ENCODE measurements around the gene TRIO. TPM values are rescaled to one million over a fixed set of nuclear protein-coding genes. Genes with fewer than 3 reads are reported as not detected.
A peak's percentile ranks its signal among the peaks of the same experiment; 100 is the strongest.

The TRIO gene
- total RNA-seq, 1 donor from 2014 or later = 148 TPM

DNA sequence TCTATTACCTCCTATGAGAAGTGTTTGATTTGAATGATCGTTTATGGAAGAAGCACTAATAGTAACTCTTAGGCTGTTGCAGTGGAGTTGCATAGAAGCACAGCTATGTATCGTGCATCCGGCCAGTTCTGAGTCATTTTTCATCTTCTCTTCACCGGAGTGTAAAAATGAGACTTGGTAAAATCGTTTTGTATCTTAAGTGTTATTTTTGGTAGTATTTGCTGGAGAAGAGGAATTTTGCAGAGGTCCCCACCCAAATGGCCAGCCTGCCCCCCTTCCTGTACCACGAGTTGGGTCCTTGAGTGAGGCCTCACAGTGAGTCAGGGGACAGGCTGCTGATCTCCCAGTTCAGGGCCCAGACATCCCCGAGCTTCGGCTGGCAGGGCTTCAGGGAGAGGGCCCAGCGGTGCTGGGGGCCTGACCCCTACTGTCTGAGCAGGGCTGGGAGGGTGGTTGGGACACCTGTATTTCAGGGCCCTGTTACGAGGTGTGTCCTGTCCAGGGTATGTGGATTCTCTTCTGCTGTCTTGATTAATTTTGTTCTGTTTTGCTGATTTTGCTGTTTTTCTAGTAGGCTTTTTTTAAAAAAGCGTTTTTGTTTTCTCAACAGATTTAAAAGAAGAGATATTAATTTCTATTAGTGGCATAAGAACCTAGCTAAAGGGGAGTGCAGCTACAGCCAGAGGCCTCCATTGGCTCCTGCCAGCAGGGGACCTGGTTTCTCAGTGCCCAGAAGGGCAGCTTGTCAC, 210.8 kb downstream of the TRIO start:
- DNase-seq = no peak
- H3K36me3 ChIP-seq = peaks cover 13% of the 10 kb centered on the region
- intact Hi-C loops (cut with DNase I) = no loop called here

DNA sequence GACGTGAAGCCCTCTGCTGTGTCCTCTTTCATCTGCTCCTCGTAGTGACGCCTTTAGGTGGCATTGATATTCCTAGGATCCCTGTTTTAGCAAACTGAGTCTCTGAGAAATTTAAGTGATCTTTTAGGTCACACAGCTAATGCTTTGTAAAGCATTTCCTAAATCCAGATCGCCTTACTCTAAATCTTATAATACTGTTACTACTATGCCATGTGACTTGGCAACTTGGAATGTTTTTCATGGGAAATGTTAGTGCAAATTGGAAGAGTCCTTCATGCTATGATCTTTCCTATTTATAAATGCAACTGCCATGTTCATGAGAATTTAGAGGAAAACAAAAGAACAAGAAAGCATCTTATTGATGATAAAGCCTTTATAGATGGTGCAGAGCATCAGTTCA, 212.2 kb downstream of the TRIO start:
- Histone ChIP-seq H3K36me3 (peaks cover 28% of the 10 kb centered on the region), H3K27ac (no peak overlapping the region), H3K27me3 (no peaks in the 10 kb centered on the region), H3K4me3 (no peak overlapping the region), H3K4me1 (peaks cover 3% of the 10 kb centered on the region), H3K9me3 (no peaks in the 10 kb centered on the region)
- TF ChIP-seq, protein P1, sequence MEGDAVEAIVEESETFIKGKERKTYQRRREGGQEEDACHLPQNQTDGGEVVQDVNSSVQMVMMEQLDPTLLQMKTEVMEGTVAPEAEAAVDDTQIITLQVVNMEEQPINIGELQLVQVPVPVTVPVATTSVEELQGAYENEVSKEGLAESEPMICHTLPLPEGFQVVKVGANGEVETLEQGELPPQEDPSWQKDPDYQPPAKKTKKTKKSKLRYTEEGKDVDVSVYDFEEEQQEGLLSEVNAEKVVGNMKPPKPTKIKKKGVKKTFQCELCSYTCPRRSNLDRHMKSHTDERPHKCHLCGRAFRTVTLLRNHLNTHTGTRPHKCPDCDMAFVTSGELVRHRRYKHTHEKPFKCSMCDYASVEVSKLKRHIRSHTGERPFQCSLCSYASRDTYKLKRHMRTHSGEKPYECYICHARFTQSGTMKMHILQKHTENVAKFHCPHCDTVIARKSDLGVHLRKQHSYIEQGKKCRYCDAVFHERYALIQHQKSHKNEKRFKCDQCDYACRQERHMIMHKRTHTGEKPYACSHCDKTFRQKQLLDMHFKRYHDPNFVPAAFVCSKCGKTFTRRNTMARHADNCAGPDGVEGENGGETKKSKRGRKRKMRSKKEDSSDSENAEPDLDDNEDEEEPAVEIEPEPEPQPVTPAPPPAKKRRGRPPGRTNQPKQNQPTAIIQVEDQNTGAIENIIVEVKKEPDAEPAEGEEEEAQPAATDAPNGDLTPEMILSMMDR (IDR thresholded peaks at IDR 0.05) = no peak
- DNase-seq = no peak
- intact Hi-C loops (cut with DNase I) = no loop called here
- no peak for ATAC-seq

More for the DNA sequence above, 210.8 kb downstream of the TRIO start:
- Histone ChIP-seq H3K4me3 (no peak overlapping the region), H3K27me3 (no peaks in the 10 kb centered on the region), H3K27ac (no peak overlapping the region), H3K9me3 (no peaks in the 10 kb centered on the region), H3K4me1 (peaks cover 3% of the 10 kb centered on the region)
- TF ChIP-seq, protein P1 (IDR thresholded peaks at IDR 0.05) = no peak
- no peak for ATAC-seq

DNA sequence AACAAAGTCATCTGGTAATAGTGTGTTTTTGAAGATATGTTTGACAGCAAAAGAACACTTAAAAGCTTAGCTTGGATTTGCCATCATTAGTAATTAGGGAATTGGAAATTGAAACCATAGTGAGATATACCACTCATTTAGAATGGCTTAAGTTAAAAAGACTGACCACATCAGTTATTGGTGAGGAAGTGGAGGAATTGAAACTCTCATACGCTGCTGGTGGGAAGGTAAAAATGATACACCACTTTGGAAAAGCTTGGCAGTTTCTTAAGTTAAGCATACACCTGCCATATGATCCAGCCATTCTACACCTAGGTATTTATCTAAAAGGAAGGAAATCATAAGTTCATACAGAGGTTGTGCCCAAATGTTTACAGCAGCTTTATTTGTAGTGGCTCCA, 213.2 kb downstream of the TRIO start:
- Histone ChIP-seq H3K27ac (no peak overlapping the region), H3K27me3 (no peaks in the 10 kb centered on the region), H3K9me3 (no peaks in the 10 kb centered on the region), H3K36me3 (peaks cover 37% of the 10 kb centered on the region), H3K4me3 (no peak overlapping the region), H3K4me1 (peaks cover 3% of the 10 kb centered on the region)
- ATAC-seq (no peak), DNase-seq (no peak)
- intact Hi-C loops (cut with DNase I) = no loop called here
- TF ChIP-seq, protein P1 (IDR thresholded peaks at IDR 0.05) = no peak

DNA sequence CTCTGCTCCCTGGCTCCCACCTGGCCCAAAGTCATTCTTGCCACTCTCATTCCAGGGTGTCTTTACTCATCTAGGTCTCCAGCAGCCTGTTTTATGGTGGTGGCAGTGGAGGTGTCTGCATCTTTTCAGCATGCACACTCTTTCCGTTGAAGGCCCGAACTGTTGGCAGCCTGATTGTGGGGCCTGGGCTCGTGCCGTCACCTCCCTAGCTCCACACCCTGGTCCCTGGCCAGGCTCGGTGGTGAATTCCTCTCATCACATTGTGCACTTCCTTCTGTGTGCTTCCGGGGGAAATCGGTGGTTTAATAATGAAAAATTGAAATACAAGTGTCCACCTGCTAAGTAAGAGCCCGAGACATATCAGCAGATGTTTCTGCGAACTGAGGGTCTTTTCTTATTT, 214.3 kb downstream of the TRIO start:
- intact Hi-C loops (cut with DNase I) = no loop called here
- DNase-seq (no peak), ATAC-seq (peak; percentile 13)
- Histone ChIP-seq H3K4me3 (no peak overlapping the region), H3K9me3 (no peaks in the 10 kb centered on the region), H3K27ac (no peak overlapping the region), H3K4me1 (peaks cover 3% of the 10 kb centered on the region), H3K36me3 (peaks cover 46% of the 10 kb centered on the region), H3K27me3 (no peaks in the 10 kb centered on the region)
- TF ChIP-seq, protein P1 (IDR thresholded peaks at IDR 0.05) = no peak

DNA sequence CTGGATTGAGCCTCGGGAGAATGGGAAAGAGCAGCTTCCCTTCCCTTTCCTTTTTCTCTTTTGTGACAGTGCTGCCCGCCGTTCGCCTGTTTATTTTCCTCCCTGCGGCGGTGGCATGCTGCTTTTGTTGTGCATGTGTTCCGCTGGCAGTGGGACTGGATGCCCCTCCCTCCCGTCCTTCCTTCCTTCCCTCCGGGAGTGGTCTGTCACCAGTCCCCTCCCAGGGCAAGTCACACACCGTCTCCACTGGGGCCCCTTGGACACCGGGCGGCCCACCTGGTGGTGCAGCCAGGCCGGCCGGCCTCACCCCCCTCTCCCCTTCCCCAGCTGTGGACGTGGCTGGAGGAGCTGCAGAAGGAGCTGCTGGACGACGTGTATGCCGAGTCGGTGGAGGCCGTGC, 214.7 kb downstream of the TRIO start:
- Histone ChIP-seq H3K4me3 (no peak overlapping the region), H3K27ac (no peak overlapping the region), H3K36me3 (peaks cover 46% of the 10 kb centered on the region)

More for the DNA sequence above, 214.7 kb downstream of the TRIO start:
- DNase-seq (no peak), ATAC-seq (peak; percentile 48)
- TF ChIP-seq, protein P1 (IDR thresholded peaks at IDR 0.05) = no peak
- intact Hi-C loops (cut with DNase I) = no loop called here
- peaks cover 3% of the 10 kb centered on the region for H3K4me1 ChIP-seq
- no peaks in the 10 kb centered on the region for H3K27me3 ChIP-seq
- H3K9me3 ChIP-seq = no peaks in the 10 kb centered on the region

Measured in upper lobe of right lung (tissue), 1 donor.